Stomach (tissue), 4 donors: ENCODE data around the gene AKT2.

Source experiments
- CTCF ChIP-seq, 7 experiments: fragments of 450-650 bp in 4 of 7; fragments of 200-600 bp in 3 of 7; sonication (generic) in 3 of 7; IDR thresholded peaks; one replicate each; pipeline ENCODE4 v1.5.1; 2016 to 2019; ENCODE audit warnings: antibody characterized with exemption in 7 of 7, control low read depth in 2 of 7, mild to moderate bottlenecking in 1 of 7
- POLR2AphosphoS5 ChIP-seq, 3 donors: sonication (generic); formaldehyde crosslinking; IDR thresholded peaks; one replicate each; pipeline ENCODE4 v1.6.1; 2016; ENCODE audit warnings: antibody characterized with exemption in 3 of 3

GRCh38 chr19:40304306-40304705, 19.2 kb upstream of the AKT2 start:
- TF ChIP-seq CTCF (IDR thresholded peaks at IDR 0.05) (no peak), POLR2AphosphoS5 (IDR thresholded peaks at IDR 0.05) (no peak)
